Stimulated activated CD4-positive, alpha-beta T cell treated with anti-CD3 and anti-CD28 coated beads, Interleukin-1b, Interleukin-23, amount 100 ng/mL, for 4 hours (primary cell): ENCODE measurements around the gene STAT6.

Experiments used
- DNase-seq, 2 donors: peaks; one replicate each; pipeline ENCODE4 v3.0.0-alpha.2; 2020; ENCODE audit warnings: low read depth in 2 of 2

Gene STAT6

GRCh38 chr12:57146961-57147944 lies 36.1 kb upstream of the STAT6 start, which contains the start of gene LRP1-AS:
Gene LRP1-AS, minus strand, starts transcription at chr12:57147619.
- no peak for DNase-seq

DNA sequence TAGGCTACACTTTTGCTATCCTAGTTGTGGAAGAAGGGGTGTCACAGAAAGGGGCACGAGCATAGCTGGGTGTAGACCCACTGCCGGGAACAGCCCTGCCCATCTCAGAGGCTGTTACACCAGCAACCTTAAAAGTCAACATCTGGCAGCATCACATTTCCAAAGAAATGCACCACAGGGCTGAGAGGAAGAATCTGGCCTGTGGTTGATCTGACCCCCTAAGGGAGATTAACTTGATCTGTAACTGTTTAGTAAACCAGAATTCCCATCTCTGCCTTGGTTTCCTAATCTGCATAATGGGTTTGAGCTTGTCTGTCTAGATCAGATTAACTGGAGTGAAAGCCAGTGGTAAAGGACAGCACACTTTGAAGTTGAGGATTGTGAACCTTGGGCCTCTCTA lies 34.9 kb upstream of the STAT6 start:
- no peak for DNase-seq

- DNase-seq = no peak
Measured at GRCh38 chr12:57145460-57146059, 34.4 kb upstream of the STAT6 start.

- DNase-seq = no peak
Measured at GRCh38 chr12:57143454-57143853, 32.3 kb upstream of the STAT6 start.

DNA sequence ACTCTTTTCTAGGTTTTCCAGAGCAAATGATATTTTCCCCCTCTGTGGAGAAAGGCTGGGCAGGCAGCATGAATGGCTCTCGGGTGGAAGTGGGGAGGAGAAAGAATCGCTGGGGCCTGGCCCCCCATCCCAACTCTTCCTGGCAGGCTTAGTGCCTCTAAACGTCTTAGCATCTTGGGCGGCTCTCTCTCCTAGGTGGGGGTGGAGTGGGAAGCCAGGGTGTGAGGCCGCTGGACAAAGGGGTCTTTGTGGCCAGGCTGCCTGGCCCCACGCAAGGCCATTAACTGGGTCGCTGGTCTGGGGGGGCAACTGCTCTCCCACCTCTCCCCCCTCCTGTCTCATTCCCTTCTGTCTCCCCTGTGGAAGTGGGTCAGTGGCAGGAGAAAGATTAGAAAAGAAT lies 31.6 kb upstream of the STAT6 start:
- DNase-seq = no peak

- DNase-seq = no peak
Measured at GRCh38 chr12:57142121-57142520, 31.0 kb upstream of the STAT6 start.

GRCh38 chr12:57141249-57141648 lies 30.1 kb upstream of the STAT6 start:
- no peak for DNase-seq

DNA sequence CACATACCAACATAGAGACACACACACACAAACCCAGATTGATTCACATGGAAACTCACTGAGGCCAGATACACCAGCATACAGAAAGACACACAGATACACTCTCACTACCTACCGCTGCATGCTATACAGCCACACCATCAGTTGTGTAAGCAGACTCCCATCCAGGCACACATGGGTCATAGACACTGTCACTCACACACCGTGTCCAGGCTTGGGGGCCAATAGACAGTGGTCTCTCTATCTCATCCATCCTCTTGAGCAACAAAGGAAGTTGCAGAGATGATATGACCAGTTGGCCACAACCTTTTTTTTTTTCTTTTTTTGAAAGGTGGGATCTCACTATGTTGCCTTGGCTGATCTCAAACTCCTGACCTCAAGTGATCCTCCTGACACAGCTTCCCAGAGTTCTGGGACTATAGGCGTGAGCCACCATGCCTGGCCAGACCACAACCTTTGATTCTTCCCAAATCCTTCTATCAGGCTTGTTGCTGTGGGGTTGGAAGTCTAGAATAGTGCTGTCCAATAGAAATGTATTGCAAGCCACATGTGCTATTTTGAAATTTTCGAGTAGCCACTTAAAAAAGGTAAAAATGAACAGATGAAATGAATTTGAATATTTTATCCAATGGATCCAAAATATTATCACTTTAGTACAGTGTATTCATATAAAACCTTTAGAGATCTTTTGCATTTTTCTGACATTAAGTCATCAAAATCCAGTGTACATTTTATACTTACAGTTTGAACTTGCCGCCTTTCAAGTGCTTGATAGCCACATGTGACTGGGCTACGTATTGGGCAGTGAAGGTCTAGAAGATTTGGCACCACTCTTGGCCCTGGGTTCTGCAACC lies 28.9 kb upstream of the STAT6 start:
- no peak for DNase-seq

GRCh38 chr12:57138526-57139272 lies 27.5 kb upstream of the STAT6 start:
- DNase-seq = no peak

- no peak for DNase-seq
Measured at GRCh38 chr12:57135527-57136326, 24.6 kb upstream of the STAT6 start.

GRCh38 chr12:57134949-57135348 lies 23.8 kb upstream of the STAT6 start:
- DNase-seq = no peak

DNA sequence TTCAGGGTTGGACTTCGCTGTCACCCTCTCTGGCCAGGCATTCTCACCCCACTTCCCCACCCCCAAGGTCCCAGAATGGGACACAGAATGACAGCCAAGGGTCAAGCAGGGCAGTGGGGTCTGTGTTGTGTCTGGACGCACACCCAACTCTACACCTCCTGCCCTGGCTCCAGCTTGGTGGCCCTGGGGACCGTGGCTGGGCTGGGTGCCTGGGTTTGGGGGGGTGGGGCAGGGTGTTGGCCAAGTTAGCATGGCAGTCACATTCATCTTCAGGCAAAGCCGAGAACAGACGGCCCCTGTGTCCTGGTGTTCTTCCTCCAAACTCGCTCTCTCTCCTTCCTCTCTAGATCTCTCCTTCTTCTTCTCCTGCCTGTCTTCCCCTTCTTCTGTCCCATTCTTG lies 22.8 kb upstream of the STAT6 start:
- no peak for DNase-seq

GRCh38 chr12:57133013-57133569 lies 21.9 kb upstream of the STAT6 start:
- no peak for DNase-seq

GRCh38 chr12:57131896-57132744 lies 21.0 kb upstream of the STAT6 start:
- no peak for DNase-seq

DNA sequence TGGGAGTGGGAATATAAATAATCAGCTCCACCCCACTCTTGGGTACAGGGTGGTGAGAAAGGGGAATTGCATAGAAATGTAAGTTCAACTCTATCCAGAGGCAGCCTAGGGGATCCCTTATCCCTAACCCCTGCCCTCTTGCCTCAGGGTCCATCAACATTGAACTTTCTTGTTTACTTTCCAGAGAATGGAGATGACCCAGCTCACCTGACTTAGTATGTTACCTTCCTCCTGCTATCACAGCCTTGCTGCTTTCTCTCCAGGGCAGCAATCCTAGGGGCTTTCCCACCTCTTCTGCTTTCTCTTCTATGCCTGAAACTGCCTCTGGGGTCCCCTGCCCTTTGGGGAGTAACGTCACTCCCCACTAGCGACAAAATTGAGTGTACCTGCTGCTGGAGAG lies 19.8 kb upstream of the STAT6 start:
- no peak for DNase-seq

DNA sequence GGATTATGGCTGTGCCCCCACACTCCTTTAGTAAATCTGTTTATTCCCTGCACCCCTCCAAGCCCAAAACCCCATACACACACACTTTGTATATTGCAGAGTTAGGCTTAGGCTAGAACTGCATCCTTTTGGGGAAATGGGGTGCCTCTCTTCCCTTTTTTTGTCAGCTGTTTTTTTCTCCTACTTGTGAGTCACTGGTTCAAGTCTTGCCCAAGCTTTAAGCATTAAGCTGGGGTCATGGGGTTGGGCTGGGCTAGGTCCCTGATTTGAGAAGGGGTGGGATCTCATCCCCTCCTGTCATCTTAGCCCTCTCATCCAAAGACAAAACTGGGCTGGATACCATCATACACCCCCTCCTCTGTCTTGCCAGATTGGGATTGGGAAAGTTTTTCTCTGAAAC lies 18.7 kb upstream of the STAT6 start:
- no peak for DNase-seq

- DNase-seq = no peak
Measured at GRCh38 chr12:57129321-57129842, 18.2 kb upstream of the STAT6 start.

- DNase-seq = no peak
Measured at GRCh38 chr12:57128519-57129247, 17.5 kb upstream of the STAT6 start.
